HG02610 (cell line): ENCODE results near the gene ZNF443.
"Not testable (repeated sequence)": the region's sequence is repeated elsewhere in the genome, so short reads cannot be mapped to it uniquely, and the experiment has no call there.

Experiments
- ATAC-seq: cut with Tn5 transposase; IDR thresholded peaks from one replicate; pipeline ENCODE4 v1.9.1; 2021; ENCODE audit warnings: mild to moderate bottlenecking, moderate library complexity; ENCODE audit not compliant: unreplicated experiment

ZNF443 gene

DNA sequence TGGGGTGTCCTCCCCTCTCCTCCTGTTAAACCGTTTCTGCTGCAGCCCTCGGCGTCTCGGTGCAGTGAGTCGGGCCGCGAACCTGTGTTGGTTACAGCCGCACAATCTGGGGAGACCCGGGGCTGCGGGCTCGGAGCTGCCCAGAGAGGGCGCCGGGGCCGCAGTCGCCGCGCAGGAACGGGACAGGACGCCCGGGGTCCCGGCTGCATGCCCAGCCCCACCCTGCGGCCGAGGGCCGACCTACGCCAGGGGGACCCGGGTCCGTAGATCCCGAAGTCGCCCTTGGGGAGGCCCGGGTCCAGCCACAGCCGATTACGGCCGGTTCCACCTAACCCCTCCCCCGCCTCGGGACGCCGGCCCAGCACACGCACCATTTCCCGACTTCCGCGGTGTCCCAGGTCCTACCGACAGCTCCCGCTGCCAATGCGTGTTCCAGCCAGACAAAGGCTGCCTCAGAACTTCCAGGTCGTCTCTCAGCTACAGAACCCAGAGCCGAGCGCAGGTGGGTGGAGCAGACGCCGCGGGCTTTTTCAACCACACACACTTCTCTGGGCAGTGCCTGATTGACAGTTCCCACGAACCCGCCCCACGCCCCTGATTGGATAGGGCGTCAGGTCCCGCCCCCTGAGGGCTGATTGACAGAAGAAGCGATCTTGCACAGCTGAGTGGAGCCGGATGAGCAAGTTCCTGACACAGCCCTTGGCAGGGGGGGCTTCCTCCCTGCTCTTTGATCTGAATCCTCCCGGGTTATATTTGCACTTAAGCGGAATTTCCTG, at the start of gene ZNF443:
Gene ZNF443, minus strand, starts transcription at position 481 of the 776 bp plus-strand sequence. Its CDS starts 107 bp downstream, at position 374.
- peak; percentile 95 for ATAC-seq

DNA sequence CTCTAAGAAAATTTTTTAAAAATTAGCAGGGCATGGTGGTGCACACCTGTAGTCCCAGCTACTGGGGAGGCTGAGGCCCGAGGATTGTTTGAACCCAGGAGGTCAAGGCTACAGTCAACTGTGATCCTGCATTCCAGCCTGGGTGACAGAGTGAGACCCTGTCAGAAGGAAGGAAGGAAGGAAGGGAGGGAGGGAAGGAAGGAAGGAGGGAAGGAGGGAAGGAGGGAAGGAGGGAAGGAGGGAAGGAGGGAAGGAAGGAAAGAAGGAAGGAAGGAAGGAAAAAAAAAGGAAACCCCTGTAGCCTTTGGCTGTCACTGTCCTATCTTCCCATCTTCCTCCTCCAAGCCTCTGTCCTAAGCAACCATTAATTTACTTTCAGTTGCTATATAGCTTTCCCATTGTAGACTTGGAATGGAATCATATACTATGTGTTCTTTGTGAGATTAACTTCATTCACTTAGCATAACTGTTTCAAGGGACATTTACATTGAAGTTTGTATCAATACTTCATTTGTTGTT, 45.5 kb upstream of the ZNF443 start:
- ATAC-seq = not testable (repeated sequence)

DNA sequence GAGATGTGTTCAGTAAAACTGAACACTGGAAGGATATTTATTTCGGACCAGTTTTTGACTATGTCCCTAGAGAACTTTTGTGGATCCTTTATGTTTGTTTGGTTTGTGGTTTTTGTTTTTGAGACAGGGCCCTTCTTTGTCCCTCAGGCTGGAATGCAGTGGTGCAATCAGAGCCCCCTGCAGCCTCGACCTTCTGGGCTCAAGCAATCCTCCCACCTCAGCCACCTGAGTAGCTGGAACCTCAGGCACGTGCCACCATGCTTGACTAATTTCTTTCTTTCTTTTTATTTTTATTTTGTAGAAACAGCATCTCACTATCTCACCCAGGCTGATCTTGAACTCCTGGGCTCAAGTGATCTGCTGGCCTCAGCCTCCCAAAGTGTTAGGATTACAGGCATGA, 44.8 kb upstream of the ZNF443 start:
- ATAC-seq = no peak

DNA sequence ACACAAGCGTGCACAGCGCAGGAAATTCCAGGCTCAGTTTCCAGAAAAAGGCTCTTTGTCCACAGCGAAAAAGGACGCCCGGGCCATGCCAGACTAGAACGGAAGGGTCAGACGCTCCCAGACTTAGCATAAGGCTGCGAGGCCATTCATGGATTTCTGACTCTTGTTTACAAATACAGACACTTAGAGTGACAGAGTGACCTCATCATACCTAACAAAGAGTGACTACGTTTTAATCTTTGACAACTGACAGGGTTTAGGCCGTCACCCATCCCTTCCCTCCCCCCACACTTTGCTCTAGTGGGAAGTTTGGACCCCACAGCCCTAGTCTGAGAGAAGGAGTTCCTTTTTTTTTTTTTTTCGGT, 44.2 kb upstream of the ZNF443 start:
- no peak for ATAC-seq

DNA sequence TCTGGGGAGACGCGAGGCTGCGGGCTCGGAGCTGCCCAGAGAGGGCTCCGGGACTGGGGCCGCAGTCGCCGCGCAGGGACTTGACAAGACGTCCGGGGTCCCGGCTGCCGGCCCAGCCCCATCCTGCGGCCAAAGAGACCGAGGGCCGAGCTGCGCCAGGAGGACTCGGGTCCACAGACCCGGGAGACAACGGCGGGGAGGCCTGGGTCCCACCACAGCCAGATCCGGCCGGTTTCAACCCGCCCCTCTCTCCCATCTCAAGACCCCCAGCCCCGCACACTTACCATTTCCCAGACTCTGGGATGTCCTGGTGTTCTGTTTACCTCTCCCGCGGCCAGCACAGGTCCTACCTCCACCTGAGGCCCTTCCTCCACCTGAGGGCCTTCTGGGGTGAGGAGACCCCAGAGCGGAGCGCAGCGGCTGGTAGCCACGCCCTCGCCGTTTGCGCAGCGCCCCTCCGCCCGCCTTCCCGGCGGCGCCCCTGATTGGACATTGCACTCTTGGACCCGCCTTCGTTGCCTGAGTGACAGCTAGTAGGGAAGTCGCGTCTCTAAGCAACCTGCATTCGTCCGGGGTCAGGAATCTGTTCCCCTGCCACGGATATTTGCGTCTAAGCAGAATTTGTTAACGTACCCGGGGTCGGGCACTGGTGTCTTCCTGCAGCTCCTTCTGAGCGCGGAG, 43.7 kb upstream of the ZNF443 start, which contains the start of gene ZNF709:
Gene ZNF709, minus strand, starts transcription at position 446 of the 681 bp plus-strand sequence. Its CDS starts 159 bp downstream, at position 287.
- ATAC-seq = peak; percentile 94

DNA sequence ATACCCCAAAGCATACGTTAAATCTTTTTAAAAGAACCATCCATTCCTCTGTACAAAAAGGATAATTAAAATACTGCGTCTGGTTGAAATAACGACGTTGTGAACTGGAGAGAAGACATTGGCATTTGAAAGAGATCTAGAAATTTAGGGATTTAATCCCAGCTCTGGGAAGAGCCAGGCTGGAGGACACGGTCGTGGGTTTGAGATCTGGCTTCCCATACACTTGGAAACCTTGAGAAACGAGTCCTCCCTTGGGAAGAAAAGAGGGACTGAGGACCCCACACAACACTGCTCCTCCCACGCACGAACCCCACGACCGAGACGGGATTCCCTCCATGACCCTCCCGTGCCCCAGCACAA, 43.2 kb upstream of the ZNF443 start:
- ATAC-seq = no peak

DNA sequence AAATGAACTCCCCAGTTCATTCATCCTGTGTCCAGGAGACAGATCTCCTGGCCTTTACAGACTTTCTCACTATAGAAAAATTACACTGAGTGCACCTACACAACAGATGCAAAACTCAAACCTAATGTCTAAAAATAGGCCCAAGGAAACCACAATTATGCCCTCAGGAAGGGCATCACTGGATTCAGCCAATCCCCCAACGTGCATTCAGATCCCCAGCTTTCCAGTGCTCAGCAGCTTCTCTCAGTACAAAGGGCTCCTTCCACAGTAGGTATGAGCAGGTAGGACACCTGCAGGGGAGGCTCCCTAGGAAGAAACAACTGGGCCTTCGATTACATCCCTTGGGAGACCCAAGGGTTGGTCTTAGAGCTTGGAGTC, 41.7 kb upstream of the ZNF443 start:
- ATAC-seq = no peak

DNA sequence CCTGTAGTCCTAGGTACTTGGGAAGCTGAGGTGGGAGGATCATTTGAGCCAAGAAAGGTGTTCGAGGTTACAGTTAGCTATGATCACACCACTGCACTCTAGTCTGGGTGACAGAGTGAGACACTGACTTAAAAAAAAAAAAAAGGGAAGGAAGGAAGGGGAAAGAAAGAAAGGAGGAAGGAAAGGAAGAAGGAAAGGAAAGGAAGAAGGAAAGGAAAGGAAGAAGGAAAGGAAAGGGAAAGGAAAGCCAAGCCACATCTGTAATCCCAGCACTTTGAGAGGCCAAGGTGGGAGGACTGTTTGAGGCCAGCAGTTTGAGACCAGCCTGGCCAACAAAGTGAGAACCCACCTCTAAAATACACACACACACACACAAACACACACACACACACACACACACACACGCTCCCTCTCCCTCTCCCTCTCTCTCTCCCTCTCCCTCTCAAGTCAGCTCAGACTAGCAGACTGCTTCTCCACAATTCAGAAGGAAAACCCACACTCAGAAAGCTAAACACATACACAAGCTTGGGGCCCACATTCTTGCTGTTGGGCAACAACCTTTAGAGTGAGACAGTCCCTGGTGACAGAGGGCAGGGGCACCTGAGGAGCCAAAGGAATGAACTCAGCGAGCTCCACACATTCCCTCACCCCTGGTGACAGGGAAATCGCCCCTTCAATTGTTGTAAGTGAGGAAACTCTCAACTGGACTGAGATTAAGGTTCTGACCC, 41.1 kb upstream of the ZNF443 start:
- ATAC-seq = no peak

DNA sequence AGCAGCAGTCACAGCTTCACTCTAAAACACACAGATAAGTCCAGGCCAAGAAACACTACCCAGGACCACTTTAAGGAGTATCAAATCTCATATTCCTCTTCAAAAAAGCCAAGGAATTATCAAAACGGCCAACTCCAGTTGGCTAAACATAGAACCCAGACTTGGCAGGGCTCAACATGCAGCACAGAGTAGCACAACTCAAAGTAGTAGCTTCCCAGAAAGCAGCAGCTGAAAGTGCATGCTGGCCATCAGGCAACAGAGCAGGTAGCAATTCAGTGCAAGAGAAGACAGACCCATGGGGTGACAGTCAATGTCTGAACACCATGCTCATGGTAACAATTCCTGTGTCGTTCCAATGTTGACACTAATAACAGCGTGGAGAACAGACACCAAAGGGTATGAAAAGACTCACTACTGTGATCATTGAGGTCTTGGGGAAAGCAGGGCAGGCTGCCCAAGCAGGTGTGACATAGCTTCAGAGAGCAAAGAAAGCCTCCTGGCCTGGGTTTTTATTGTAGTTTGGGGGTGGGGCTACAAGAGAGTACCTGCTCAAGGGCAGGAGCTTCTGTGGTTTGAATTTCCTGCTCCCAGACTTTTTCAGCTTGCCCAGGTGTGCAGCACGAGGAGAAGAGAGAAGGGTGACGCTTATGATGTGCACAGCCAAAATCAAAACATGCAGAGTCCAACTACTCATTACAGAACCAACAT, 37.6 kb upstream of the ZNF443 start:
- ATAC-seq = no peak

DNA sequence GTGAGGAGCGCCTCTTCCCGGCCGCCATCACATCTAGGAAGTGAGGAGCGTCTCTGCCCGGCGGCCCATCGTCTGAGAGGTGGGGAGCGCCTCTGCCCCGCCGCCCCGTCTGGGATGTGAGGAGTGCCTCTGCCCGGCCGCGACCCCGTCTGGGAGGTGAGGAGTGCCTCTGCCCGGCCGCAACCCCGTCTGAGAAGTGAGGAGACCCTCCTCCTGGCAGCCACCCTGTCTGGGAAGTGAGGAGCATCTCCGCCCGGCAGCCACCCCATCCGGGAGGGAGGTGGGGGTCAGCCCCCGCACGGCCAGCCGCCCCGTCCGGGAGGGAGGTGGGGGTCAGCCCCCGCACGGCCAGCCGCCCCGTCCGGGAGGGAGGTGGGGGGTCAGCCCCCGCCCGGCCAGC, 26.8 kb upstream of the ZNF443 start:
- not testable (repeated sequence) for ATAC-seq

DNA sequence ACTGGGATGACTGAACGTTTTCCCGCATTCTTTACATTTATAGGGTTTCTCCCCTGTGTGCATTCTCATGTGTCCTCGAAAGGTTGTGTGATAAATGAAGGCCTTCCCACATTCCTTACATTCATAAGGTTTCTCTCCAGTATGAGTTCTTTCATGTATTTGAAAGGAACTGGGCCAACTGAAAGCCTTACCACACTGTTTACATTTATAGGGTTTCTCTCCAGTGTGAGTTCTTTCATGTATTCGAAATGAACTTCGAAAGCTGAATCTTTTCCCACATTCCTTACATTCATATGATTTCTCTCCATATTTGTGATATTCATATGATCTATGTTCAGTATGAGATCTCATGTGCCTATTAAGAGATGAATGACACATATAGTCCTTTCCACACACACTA, 24.4 kb upstream of the ZNF443 start:
- ATAC-seq = no peak

DNA sequence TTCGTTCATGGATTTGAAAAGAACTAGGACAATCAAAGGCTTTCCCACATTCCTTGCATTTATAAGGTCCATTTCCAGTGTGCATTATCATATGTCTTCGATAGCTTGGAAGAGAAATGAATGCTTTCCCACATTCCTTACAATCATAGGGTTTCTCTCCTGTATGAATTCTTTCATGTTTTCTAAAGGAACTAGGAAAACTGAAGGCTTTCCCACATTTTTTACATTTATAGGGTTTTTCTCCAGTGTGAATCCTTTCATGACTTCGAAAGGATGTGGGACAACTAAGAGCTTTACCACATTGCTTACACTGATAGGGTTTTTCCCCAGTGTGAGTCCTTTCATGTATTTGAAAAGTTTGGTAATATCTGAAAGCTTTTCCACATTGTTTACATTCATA, 23.9 kb upstream of the ZNF443 start:
- ATAC-seq = no peak

DNA sequence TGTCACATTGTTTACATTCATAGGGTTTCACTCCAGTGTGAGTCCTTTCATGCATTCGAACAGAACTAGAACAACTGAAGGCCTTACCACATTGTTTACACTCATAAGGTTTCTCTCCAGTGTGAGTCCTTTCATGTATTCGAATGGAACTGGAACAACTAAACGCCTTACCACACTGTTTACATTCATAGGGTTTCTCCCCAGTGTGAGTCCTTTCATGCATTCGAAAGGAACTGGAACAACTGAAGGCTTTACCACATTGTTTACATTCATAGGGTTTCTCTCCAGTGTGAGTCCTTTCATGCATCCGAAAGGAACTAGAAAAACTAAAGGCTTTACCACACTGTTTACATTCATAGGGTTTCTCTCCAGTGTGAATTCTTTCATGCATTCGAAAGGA, 23.3 kb upstream of the ZNF443 start:
- ATAC-seq = not testable (repeated sequence)

DNA sequence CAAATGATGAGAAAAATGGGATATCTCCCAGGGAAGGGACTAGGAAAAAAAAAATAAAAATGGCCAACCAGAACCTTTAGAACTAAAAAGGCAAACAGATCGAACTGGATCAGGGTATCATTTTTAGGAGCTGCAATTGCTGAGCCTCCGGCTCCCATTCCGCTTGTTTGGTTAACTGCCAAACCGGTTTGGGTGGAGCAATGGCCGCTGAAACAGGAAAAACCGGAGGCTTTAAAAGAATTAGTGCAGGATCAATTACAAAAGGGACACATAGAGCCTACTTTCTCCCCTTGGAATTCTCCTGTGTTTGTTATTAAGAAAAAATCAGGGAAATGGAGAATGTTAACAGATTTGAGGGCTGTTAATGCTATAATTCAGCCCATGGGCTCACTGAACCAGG, 12.7 kb upstream of the ZNF443 start:
- no peak for ATAC-seq

DNA sequence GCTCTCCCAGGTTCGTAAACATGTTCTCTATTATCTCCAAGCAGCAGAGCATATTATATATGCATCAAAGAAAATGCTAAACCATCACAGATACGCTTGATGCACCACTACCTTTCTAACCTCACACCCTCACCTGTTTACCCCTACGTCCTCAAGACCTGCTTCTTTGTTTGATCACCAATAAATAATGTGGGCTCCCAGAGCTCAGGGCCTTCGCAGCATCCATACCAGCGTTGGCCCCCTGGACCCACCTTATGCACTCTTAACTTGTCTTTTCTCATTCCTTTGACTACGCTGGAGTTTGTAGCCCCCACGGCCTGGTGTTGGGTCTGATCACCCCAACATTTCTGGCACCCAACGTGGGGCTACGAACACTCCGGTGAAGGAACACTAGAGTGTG, 10.0 kb upstream of the ZNF443 start:
- no peak for ATAC-seq

DNA sequence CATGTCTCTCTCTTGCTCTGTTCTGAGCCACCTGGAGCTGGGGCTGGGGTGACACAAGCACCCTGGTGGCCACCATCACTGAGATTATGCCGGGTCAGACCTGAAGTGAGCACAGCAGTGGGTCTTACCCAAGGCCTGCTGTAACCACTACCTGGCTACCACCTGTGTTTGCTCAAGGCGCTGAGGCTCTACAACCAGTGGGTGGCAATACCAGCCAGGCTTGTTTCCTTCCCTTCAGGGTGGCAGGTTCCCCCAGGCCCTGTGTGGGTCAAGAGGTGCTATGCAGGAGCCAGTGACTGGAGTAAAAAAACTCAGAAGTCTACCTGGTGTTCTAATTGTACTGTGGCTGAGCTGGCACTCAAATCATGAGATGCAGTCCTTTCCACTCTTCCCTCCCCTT, 8.0 kb upstream of the ZNF443 start:
- ATAC-seq = no peak

DNA sequence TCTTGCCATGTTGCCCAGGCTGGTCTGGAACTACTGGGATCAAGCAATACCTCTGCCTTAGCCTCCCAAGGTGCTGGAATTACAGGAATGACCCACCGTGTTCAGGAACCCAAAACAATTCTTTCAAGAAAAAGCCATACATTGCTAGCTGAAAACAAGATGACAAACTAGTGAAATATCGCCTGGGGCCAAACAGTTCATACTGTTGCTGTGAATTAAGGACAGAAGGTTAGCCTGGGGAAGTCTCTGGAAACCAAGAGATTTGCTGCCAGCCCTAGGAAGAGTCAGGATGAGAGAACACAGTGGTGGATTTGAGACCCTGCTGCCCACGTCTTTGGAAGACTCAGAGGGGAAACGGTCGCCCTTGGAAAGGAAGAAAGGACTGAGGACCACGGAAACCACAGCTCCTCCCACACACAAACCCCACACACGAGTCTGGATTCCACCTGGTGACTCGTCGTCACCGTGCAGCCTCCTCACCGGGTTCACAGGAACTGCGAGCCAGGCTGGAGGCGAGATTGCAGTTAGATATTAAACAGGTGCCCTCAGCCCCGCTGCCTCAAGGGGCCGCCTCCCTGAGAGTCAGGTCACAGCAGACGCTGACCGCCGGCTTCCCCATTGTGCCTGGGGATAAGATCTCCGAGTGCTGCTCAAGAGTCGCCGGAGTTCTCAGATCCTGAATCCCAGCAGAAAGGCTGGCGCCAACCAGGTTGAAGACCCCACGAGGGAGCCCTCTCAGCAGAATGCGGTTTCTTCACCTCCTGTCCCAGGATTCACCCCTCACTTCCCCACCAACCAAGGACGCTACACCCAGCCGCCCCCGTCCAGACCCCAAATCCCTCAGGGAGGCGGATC, 908 bp downstream of the ZNF443 start:
- ATAC-seq = not testable (repeated sequence)

DNA sequence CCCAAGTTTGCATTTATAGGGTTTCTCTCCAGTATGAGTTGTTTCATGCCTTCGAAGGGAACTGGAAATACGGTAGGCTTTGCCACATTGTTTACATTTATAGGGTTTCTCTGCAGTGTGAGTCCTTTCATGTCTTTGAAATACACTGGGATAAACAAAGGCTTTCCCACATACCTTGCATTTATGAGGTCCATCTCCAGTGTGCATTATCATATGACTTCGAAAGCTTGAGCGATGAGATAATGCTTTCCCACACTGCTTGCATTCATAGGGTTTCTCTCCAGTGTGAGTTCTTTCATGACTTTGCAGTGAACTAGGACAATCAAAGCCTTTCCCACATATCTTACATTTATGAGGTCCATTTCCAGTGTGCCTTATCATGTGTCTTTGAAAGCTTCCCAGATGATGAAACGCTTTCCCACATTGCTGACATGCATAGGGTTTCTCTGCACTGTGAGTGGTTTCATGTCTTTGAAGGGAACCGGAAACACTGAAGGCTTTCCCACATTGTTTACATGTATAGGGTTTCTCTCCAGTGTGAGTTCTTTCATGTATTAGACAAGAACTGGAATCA, 10.0 kb downstream of the ZNF443 start:
- not testable (repeated sequence) for ATAC-seq

DNA sequence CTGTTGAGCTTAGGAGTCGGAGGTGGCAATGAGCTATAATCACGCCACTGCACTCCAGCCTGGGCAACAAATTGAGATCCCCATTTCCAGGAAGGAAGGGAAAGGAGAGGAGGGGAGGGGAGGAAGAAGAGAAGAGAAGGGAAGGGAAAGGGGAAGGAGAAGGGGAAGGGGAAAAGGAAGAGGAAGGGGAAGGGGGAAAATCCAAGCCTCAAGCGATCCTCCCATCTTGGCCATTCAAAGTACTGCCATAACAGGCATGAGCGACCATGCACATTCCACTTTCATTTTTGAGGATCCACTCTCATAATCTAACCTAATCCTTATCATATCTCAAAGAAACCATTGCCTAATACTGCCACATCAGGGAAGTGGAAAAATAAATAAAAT, 14.9 kb downstream of the ZNF443 start:
- no peak for ATAC-seq
